ENCODE data around the gene L3MBTL3. TPM values are rescaled to one million over a fixed set of nuclear protein-coding genes. Genes with fewer than 3 reads are reported as not detected.

The L3MBTL3 gene
- total RNA-seq, 1 experiment from 2014 or later, result 3.1 TPM

GRCh38 chr6:130055271-130055670 is 36.9 kb downstream of the L3MBTL3 start:
- DNase-seq (no peak), ATAC-seq (no peak)
- no peak overlapping the region for H3K4me3 ChIP-seq (ENCODE audit: low read length)
- no peak overlapping the region for H3K9ac ChIP-seq (ENCODE audit: low read length)
- H3K27ac ChIP-seq (ENCODE audit: low read length), result no peak overlapping the region
- H3K4me1 ChIP-seq (ENCODE audit: insufficient read depth, low read length), result no peaks in the 10 kb centered on the region
- H3K27me3 ChIP-seq (ENCODE audit: low read length), result no peaks in the 10 kb centered on the region
- H3K79me2 ChIP-seq (ENCODE audit: low read length), result no peaks in the 10 kb centered on the region
- BruUV-seq (replicated peaks), result no TSS peak
- TF ChIP-seq EZH2 (IDR thresholded peaks at IDR 0.05; ENCODE audit: low read length, unreplicated experiment), result no peak
- TF ChIP-seq EZH2phosphoT487 (IDR thresholded peaks at IDR 0.05; ENCODE audit: borderline replicate concordance, low read length), result no peak
- no peak for TF ChIP-seq CTCF (conservative IDR thresholded peaks at IDR 0.05; ENCODE audit: low read depth, low read length)
- H3K4me2 ChIP-seq (ENCODE audit: low read length), result no peak overlapping the region
- H3K9me2 ChIP-seq (replicated peaks; ENCODE audit: low read length), result no peaks in the 10 kb centered on the region
- no peaks in the 10 kb centered on the region for H3K9me3 ChIP-seq (ENCODE audit: low read length)
- ChIA-PET CTCF (no interaction called here), POLR2A (ENCODE audit: unreplicated experiment) (no interaction called here)
- H4K20me1 ChIP-seq (ENCODE audit: low read length), result no peaks in the 10 kb centered on the region
- no peaks in the 10 kb centered on the region for H3K36me3 ChIP-seq (ENCODE audit: low read depth, low read length)
- intact Hi-C loops (cut with micrococcal nuclease), result no loop called here
- no peaks in the 10 kb centered on the region for H3F3A ChIP-seq (ENCODE audit: low read length, unreplicated experiment)
- H2AFZ ChIP-seq (ENCODE audit: low read length), result no peak overlapping the region

GRCh38 chr6:130057495-130057894 is 39.1 kb downstream of the L3MBTL3 start:
- Histone ChIP-seq H3K9ac (ENCODE audit: low read length) (no peak overlapping the region), H3K4me1 (ENCODE audit: insufficient read depth, low read length) (no peaks in the 10 kb centered on the region), H3K4me2 (ENCODE audit: low read length) (no peak overlapping the region), H3K27ac (ENCODE audit: low read length) (no peak overlapping the region), H3K36me3 (ENCODE audit: low read depth, low read length) (no peaks in the 10 kb centered on the region), H3F3A (ENCODE audit: low read length, unreplicated experiment) (no peaks in the 10 kb centered on the region), H3K9me2 (replicated peaks; ENCODE audit: low read length) (no peaks in the 10 kb centered on the region), H4K20me1 (ENCODE audit: low read length) (no peaks in the 10 kb centered on the region), H3K4me3 (ENCODE audit: low read length) (no peak overlapping the region), H3K79me2 (ENCODE audit: low read length) (no peaks in the 10 kb centered on the region), H2AFZ (ENCODE audit: low read length) (no peak overlapping the region), H3K27me3 (ENCODE audit: low read length) (no peaks in the 10 kb centered on the region), H3K9me3 (ENCODE audit: low read length) (no peaks in the 10 kb centered on the region)
- intact Hi-C loops (cut with micrococcal nuclease), result no loop called here
- POLR2A ChIA-PET (ENCODE audit: unreplicated experiment), result no interaction called here
- CTCF ChIA-PET, result no interaction called here
- no peak for ATAC-seq
- no TSS peak for BruUV-seq (replicated peaks)
- no peak for TF ChIP-seq CTCF (conservative IDR thresholded peaks at IDR 0.05; ENCODE audit: low read depth, low read length)
- TF ChIP-seq EZH2phosphoT487 (IDR thresholded peaks at IDR 0.05; ENCODE audit: borderline replicate concordance, low read length), result no peak
- TF ChIP-seq EZH2 (IDR thresholded peaks at IDR 0.05; ENCODE audit: low read length, unreplicated experiment), result no peak
- DNase-seq, result no peak

GRCh38 chr6:130063806-130064205 is 45.4 kb downstream of the L3MBTL3 start:
- Histone ChIP-seq H3F3A (ENCODE audit: low read length, unreplicated experiment) (no peaks in the 10 kb centered on the region), H3K79me2 (ENCODE audit: low read length) (no peaks in the 10 kb centered on the region), H4K20me1 (ENCODE audit: low read length) (no peaks in the 10 kb centered on the region), H3K4me3 (ENCODE audit: low read length) (no peak overlapping the region), H3K9me3 (ENCODE audit: low read length) (no peaks in the 10 kb centered on the region), H3K27me3 (ENCODE audit: low read length) (no peaks in the 10 kb centered on the region), H3K36me3 (ENCODE audit: low read depth, low read length) (no peaks in the 10 kb centered on the region), H3K4me2 (ENCODE audit: low read length) (no peak overlapping the region), H3K9me2 (replicated peaks; ENCODE audit: low read length) (no peaks in the 10 kb centered on the region), H3K27ac (ENCODE audit: low read length) (no peak overlapping the region), H3K4me1 (ENCODE audit: insufficient read depth, low read length) (no peaks in the 10 kb centered on the region), H2AFZ (ENCODE audit: low read length) (no peak overlapping the region), H3K9ac (ENCODE audit: low read length) (no peak overlapping the region)
- intact Hi-C loops (cut with micrococcal nuclease), result no loop called here
- TF ChIP-seq CTCF (conservative IDR thresholded peaks at IDR 0.05; ENCODE audit: low read depth, low read length) (no peak), EZH2 (IDR thresholded peaks at IDR 0.05; ENCODE audit: low read length, unreplicated experiment) (no peak), EZH2phosphoT487 (IDR thresholded peaks at IDR 0.05; ENCODE audit: borderline replicate concordance, low read length) (no peak)
- ChIA-PET CTCF (no interaction called here), POLR2A (ENCODE audit: unreplicated experiment) (no interaction called here)
- DNase-seq (no peak), ATAC-seq (no peak)
- BruUV-seq (replicated peaks), result no TSS peak
